Activated CD4-positive, alpha-beta T cell treated with anti-CD3 and anti-CD28 coated beads, Interleukin-2, amount 50 U/mL, for 24 hours (primary cell): ENCODE results near the gene TIMM50.

ENCODE experiments used
- DNase-seq, 2 donors: peaks; one replicate each; pipeline ENCODE4 v3.0.0-alpha.2; 2020; ENCODE audit warnings: low read depth in 1 of 2, low spot score in 1 of 2

Gene TIMM50

DNA sequence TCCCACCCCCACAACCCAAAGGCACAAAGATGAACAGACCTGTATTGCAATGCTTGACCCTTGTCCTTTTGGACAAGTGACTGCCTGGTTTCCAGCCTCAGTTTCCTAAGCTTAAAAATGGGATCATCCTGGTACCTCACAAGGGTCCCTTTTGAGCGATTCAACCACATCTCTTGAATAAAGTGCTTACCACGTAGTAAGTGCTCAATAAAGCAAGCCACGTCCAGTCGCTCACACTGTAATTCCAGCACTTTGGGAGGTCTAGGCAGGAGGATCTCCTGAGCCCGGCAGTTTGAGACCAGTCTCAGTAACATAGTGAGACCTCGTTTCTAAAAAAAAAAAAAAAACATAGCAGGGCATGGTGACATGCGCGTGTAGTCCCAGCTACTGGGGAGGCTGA is 19.3 kb downstream of the TIMM50 start:
- DNase-seq, result no peak

DNA sequence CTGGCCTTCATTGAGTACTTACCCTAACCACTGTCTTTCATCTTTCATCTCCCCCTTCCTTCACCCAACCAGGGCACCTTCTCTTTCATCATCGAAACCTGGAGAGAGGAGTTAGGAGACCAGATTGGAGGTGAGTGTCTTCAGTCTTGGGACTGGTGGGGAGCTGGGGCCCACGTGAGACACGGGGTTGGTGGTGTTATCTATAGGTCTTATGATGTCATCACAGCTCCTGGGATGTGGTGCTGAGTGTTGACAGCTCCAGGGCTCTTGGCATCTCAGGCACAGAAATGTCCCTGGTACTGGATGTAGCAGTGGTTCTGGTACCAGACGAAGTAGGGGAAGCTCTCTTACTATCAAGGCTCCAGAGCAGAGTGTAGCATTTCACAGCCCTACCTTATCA is 19.9 kb downstream of the TIMM50 start:
- DNase-seq, result no peak

DNA sequence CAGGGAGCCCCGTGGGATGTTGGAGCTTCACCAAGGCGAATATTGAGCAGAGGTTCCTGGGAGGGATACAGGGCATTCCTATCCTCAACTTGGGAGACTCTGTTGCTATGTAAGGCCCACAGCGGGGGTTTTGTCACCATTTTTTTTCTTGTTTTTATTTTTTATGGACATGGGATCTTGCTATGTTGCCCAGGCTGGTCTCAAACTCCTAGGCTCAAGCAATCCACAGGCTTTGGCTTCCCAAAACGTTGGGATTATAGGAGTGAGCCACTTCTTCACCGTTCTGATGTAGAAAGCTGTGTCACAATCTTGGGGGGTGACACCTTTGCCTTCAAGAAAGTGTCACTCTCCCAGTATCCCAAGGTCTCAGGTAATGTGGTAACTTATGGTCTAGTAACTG is 20.7 kb downstream of the TIMM50 start:
- DNase-seq, result no peak

DNA sequence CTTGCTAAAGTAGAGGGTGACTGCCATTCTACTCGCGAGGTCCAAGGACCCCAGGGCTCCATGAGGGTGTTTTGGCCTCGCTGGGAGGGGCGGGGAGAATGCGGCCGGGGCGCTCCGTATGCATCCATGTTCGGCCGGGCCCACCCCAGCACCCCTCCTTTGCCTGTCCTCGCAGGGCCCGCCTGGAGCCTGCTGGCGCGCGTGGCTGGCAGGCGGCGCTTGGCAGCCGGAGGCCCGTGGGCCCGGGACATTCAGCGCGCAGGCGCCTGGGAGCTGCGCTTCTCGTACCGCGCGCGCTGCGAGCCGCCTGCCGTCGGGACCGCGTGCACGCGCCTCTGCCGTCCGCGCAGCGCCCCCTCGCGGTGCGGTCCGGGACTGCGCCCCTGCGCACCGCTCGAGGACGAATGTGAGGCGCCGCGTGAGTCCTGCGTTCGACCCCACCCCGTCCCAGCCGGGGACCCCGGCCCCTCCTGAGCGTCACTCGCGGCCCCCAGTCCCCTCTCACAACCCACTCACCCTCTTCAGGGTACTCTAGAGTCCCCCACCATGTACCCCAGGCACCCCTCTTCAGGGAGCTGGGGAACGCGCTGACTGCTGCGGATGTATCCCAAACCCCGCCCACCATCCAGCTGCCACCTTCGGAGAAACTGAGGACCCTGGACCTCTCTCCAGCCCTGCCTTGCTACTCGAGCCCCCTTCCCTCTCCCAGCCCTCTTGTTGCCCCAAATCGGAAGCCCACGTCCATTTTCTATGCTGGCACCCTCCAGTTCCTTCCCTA is 22.2 kb downstream of the TIMM50 start:
- peak; percentile 58 to 59 for DNase-seq

DNA sequence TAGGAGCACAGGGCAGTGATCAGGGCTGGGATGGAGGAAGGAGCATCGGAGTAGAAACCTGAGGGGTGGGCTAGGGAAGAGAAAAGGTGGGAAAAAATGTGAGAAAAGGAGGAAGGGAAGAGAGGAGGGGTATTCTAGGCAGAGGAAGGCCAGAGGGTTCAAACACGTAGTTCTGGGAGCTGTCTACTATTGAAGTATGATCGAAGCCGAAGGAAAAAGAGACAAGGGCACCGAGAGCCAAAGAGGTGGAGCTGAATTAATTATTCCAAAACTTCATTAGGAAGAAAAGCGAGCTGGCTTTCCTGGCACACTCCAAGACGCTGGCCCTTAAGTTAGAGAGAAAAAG is 25.9 kb downstream of the TIMM50 start:
- DNase-seq, result no peak

DNA sequence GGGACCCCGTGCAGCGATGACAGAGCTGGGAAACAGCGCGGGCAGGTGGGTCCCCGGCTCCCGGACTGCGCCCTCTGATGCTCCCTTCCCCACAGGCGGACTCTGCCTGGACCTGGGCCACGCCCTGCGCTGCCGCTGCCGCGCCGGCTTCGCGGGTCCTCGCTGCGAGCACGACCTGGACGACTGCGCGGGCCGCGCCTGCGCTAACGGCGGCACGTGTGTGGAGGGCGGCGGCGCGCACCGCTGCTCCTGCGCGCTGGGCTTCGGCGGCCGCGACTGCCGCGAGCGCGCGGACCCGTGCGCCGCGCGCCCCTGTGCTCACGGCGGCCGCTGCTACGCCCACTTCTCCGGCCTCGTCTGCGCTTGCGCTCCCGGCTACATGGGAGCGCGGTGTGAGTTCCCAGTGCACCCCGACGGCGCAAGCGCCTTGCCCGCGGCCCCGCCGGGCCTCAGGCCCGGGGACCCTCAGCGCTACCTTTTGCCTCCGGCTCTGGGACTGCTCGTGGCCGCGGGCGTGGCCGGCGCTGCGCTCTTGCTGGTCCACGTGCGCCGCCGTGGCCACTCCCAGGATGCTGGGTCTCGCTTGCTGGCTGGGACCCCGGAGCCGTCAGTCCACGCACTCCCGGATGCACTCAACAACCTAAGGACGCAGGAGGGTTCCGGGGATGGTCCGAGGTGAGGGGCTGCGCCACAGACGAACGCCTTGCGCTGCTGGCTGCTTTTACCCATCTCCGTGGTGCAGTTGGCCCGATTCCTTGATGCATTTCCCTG is 26.5 kb downstream of the TIMM50 start:
- peak; percentile 16 to 46 for DNase-seq

DNA sequence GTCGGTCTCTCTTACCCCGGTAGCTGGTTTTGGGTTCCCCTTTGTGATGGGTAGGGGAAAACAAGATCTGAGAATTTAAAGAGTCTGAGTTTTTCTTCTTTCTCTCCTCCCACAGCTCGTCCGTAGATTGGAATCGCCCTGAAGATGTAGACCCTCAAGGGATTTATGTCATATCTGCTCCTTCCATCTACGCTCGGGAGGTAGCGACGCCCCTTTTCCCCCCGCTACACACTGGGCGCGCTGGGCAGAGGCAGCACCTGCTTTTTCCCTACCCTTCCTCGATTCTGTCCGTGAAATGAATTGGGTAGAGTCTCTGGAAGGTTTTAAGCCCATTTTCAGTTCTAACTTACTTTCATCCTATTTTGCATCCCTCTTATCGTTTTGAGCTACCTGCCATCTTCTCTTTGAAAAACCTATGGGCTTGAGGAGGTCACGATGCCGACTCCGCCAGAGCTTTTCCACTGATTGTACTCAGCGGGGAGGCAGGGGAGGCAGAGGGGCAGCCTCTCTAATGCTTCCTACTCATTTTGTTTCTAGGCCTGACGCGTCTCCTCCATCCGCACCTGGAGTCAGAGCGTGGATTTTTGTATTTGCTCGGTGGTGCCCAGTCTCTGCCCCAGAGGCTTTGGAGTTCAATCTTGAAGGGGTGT is 27.2 kb downstream of the TIMM50 start:
- DNase-seq, result no peak

DNA sequence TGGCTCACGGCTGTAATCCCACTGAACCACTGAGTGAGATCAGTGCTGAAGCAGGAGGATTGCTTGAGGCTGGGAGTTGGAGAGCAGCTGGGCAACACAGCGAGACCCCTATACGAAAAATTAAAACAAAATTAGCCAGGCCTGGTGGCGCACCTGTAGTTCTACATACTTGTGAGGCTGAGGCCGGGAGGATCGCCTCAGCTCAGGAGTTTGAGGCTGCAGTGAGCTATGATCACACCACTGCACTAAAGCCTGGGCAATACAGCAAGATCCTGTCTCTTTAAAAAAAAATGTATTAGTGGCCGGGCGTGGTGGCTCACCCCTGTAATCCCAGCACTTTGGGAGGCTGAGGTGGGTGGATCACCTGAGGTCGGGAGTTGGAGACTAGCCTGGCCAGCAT is 28.0 kb downstream of the TIMM50 start:
- no peak for DNase-seq

DNA sequence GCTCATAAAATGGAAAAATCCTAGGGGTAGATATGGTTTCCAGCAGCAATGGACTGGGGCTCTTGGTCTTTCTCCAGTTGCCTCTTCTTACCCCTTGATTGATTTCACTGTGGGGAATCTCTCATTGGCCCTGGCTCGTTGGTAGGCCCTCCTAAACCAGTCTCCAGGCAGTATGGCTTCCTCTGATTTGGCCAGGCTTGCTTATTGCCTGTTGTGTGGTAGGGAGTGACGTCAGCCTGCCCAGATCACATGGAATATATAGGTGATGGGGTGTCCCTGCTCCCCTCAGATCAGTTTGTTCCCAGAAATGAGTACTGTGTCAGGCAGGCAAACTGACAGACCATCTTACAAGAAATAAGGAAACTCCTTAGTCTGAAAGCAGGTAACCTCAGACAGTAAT is 28.6 kb downstream of the TIMM50 start:
- no peak for DNase-seq

DNA sequence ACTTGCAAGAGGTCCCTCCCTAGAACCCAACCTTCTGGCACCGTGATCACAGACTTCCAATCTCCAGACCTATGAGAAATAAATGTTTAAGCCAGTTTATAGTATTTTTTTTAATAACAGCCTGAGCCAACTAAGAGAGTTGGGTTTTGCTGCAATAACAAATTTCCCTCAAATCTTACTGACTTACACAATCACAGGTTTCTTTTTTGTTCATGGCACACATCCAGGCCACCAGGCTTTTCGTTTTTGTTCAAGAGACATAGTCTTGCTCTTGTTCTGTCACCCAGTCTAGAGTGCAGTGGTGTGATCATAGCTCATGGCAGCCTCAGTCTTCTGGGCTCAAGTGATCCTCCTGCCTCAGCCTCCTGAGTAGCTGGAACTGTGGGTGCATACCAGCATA is 32.4 kb downstream of the TIMM50 start:
- no peak for DNase-seq

DNA sequence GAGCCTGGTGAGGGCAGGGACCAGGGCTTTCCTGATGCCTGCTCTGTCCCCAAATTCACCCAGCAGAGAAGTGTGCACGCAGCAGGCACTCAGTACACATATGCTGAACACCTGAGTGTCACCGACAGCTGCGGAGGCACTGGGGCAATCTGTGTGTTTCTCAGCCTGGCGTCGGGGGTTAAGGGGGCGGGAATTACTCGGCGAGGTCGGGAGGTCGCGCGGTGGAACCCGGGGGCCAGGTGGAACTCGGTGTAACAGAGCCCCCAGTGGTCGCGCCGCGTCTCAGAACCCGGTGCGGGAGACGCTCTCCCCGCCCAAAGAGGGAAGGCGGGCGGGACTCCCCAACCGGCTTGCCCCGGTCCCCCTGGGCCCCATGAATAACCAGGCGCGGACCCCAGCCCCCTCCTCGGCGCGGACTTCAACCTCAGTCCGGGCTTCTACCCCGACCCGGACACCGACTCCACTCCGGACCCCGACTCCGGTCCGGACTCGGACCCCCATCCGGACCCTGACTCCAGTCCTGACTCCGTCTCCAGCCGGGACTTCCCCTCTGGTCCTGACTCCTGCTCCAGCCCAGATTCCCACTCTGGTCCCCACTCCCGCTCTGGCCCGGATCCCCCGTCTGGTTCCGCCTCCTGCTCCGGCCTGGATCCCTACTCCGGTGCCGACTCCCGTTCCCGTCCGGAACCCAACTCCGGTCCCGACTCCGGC is 34.4 kb downstream of the TIMM50 start, which contains the start of gene SELENOV:
TSS of gene SELENOV (plus strand) at position 300 of the 711 bp plus-strand sequence. CDS start at position 374, 74 bp downstream.
- no peak for DNase-seq

DNA sequence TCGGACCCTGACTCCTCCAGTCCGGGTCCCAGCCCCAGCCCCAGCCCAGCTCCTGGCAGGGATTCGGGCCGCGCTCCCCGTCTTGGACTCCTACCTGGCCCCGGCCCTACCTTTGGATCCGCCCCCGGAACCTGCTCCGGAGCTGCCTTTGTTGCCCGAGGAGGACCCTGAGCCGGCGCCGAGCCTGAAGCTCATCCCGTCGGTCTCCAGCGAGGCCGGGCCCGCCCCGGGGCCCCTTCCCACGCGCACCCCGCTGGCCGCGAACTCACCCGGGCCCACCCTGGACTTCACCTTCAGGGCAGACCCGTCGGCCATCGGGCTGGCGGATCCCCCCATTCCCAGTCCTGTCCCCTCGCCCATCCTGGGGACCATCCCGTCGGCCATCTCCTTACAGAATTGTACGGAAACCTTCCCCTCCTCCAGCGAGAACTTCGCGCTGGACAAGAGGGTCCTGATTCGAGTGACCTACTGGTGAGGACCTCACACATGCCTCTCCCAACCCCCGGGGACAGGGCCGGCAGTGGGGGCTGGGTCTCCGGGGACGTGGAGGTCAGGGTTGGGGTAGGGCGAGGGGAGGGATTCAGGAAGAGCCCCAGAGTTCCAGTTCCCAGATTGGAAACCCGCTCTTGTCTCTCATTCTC is 35.0 kb downstream of the TIMM50 start:
- DNase-seq, result no peak

DNA sequence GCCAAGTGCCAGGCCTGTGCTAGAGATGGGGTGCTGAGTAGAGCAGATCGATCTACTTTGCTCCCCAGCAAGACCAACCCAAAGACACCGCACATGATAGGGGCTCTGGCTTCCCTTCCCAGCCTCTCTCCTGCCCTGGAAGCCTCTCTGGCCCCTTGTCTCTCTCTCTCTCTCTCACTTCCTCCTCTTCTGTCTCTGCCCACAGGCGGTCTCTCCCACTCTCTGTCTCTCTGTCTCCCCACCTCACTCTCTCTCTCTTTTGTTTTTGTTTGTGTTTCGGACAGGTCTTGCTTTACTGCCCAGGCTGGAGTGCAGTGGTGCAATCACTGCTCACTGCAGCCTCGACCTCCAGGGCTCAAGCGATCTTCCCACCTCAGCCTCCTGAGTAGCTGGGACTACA is 35.6 kb downstream of the TIMM50 start:
- no peak for DNase-seq

DNA sequence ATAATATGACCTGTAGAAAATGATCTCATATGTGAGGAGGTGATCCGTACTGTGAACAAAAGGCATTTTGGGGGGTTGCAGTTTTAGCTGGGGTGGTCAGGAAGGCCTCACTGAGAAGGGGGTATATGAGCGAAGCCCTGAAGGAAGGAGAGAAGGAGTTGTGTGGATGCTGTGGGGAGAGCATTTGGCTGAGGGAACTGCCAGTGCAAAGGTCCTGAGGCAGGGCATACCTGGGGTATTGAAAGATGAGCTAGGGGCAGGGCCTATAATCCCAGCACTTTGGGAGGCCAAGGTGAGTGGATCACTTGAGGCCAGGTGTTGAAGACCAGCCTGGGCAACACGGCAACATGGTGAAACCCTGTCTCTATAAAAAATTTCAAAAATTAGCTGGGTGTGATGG is 36.8 kb downstream of the TIMM50 start:
- no peak for DNase-seq

DNA sequence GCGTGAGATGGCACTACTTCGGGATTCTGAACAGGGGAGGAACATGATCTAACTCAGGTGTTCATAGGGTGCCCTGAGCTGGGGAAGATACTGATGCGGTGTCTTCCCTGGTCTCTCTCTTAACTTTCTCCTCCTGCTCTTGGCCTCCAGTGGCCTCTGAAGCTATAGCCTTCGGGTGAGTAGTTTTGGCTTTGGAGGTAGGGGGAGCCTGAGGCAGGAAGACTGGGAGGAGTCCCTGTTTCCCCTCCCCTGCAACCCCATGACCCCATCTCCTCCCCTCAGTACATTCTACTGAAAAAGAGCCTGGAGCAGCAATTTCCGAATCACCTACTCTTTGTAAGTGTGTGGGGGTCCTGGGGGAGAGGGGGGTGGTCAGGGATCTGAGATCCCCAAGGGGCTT is 37.8 kb downstream of the TIMM50 start:
- no peak for DNase-seq

DNA sequence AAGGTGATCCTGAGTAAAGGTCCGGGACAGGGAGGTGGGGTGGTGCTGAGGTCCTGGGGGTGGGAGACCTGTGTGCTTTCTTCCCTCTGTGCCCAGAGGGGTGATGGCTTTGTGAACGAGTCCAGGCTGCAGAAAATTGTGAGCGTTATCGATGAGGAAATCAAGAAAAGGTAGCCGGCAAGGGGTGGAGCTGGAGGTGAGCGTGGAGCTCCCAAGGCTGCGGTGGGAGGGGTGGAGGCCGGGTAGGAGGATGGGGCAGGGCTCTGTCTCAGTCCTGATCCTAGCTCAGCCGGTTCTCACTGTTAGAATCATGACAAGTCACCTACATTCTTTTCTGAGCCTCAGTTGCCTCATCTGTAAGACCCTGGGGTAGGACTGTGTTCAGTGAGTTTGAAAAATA is 38.3 kb downstream of the TIMM50 start:
- DNase-seq, result no peak

DNA sequence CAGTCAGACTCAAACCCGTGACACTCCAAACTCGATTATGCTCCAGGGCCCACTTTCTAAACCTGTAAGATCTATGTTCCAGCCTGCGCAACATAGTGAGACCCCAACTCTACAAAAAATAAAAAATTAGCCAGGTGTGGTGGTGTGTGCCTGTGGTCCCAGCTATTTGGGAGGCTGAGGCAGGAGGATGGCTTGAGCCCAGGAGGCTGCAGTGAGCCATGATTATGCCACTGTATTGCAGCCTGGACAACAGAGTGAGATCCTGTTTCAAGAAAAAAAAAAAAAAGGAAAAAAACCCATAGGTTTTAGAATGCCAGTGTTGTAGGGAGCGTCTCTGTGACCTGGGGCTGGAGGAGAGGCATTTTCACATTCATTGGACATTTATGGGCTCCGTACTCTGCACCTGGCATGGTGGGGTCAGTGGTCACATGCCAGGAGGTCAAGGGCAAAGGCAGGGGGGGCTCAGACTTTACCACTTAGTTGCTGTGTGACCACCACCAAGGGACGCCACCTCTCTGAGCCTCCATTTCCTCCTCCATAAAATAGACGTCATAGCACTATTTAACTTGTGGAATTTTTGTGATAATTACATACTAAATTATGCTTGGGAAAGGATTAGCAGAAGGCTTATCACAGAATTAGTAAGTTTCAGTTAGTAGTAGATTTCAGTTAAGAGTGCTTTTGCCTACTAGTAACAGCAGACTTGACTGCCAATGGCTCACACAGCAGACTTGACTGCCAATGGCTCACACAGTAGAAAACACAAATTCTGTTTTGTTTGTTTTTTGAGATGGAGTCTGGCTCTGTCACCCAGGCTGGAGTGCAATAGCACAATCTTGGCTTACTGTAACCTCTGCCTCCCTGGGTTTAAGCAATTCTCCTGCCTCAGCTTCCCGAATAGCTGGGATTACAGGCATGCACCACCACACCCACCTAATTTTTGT is 40.2 kb downstream of the TIMM50 start:
- no peak for DNase-seq

DNA sequence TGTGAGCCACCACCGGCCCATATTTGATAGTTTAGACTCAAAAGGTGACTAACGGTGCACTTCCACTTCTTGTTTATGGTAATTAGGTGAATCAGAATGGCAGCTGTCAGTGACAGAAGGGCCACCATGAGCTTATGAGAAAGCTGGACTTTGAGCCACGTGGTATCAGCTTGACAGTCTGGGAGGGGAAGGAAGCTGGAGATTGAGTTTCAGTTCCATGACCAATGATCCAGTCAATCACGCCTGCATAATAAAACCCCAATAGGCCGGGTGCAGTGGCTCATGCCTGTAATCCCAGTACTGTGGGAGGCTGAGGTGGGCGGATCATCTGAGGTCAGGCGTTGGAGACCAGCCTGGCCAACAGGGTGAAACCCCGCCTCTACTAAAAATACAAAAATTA is 43.9 kb downstream of the TIMM50 start:
- DNase-seq, result no peak

DNA sequence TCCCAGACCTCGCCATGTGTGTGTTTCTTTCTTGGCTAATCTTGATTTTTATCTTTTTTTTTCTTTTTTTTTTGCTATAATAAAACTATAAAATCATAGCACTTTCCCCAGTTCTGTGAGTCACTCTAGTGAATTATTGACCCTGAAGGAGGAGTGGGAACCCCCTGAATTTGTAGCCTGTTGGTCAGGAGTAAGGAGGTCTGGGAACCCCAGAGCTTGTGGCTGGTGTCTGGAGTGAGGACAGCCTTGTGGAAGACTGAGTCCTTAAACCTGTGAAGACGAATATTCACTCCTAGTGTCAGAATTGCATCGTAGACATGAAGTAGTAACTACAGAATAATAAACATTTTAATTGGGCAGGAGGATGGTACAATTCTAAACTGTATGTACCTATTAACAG is 44.6 kb downstream of the TIMM50 start:
- DNase-seq, result no peak

DNA sequence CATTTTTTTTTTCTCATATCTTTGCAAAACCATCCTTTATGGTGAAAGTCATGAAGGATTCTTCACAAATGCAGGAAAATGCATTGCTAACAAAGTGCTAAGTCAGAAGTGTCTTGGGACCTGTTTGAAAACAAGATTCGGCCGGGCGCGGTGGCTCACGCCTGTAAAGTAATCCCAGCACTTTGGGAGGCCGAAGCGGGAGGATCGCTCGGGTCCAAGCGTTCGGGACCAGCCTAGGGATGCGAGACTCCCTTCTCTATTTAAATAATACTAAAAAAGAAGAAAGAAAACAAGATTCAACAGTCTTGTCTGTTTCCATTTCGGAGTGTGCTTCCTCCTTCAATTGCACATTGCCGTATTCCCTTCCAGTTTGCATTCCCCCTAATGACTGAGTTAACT is 51.2 kb downstream of the TIMM50 start:
- DNase-seq, result no peak
